ENCODE measurements around the gene SECTM1.

SECTM1 gene

DNA sequence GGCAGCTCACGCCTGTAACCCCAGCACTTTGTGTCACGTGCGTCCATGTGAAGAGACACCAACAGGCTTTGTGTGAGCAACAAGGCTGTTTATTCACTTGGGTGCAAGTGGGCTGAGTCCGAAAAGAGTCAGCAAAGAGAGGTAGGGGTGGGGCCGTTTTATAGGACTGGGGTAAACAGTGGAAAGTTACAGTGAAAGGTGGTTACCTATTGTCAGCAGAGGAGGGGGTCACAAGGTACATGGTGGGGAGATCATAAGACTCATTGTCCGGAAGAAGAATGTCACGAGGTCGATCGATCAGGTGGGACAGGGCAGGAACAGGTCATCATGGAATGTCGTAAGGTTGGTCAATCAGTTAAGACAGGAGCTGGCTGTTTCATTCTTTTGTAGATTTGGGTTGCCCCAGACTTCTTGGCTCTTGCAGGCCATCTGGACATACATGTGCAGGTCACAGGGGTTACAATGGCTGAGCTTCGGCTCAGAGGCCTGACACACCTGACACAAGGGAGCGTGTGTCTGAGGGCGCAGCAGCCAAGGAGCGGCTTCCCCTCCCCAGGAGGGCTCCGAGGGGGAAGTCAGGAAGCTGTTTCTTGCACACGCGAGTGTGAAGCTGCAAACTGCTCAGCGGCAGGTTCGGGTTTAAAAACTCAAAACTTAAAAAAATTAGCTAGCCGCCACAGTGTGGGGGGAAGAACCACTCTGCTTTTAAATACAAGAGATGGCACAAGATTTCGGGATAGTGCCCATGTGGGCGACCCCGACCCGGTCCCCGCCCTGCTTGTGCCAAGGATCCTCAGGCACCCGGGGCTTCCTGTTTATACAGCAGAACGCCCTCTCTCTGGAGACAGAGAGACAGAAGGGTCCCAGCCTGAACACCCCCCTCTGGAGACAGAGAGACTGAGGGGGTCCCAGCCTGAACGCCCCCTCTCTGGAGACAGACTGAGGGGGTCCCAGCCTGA is 13.1 kb upstream of the SECTM1 start:
- no peak for DNase-seq

- DNase-seq: no peak
These were observed 11.8 kb upstream of the SECTM1 start for GRCh38 chr17:82345151-82345976.

DNA sequence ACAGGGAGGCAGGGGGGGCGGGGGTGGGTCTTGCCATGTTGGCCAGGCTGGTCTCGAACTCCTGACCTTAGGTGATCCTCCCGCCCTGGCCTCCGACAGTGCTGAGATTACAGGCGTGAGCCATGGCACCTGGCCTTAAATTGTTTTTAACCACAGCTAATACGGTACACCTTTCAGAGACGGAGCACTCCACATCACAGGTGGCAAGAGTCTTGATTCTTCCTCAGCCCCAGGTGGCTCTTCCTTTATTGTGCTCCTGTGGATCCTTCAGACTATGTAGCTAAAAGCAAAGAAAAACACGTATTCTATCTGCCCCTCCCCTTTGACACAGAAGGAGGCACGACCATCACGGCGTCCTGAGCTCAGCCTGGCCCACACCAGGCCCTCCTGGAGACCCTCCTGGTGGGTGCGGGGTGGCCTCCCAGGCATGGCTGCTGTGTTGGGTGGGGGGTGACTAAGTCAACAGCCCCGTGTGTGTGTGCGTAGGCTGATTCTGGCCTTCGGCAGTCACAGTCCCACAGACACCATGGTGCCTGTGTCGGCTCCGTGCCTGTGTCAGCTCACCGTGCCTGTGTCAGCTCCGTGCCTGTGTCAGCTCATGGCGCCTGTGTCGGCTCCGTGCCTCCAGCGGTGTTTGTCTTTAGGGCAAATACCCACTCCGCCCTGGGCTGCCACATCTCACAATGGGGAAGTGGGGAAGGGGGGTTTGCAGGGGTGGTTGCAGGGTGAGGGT is 10.8 kb upstream of the SECTM1 start:
- DNase-seq: no peak

DNA sequence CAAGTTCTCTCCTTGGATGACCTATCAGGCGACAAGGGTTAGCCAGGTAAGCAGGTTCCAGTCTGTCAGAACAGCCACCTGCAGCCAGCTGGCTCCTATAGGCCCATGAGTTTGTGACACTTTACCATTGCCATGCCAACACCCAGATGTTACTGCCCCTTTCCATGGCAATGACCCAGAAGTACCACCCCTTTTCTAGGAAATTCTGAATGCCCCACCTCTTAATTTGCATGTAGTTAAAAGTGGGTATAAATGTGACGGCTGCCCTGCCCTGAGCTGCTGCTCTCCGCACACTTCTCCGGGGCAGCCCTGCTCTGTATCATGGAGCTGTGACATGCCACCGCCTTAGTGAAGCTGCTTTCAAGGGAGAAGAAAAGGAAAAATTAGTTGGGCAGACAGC is 10.0 kb upstream of the SECTM1 start:
- DNase-seq: no peak

GRCh38 chr17:82342361-82343079 is 9.0 kb upstream of the SECTM1 start:
- no peak for DNase-seq

DNA sequence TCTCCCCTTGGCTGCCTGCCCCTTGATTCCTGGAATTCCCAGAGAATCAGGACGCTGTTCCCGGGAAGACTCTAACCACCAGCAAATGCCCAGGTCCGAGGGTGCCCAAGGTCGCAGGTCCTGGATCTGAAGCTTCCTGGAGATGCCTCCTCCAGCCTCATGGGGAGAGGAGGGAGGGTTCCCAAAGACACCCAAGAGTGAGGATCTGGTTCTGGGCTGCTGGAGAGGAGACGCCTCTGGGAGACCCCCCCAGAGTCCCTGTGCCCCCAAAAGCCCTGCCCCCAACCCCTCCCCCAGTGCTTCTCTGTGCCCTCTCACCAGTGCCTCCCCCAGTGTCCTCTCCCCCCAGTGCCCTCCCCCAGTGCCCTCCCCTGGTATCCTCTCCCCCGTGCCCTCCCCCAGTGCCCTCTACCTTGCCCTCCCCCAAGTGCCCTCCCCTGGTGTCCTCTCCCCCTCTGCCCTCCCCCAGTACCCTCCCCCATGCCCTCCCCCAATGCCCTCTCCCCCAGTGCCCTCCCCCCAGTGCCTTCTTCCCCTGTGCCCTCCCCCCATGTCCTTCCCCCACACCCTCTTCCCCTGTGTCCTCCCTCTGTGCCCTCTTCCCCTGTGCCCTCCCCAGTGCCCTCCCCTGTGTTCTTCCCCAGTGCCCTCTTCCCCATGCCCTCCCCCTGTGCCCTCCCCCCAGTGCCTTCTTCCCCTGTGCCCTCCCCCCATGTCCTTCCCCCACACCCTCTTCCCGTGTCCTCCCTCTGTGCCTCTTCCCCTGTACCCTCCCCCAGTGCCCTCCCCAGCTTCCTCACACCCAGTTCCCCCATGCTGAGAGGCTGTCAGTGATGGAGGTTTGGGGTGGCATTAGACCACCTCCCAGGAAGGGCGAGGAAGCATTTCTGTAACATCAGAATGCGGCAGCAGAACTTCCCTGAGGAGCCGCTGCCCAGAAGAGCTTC is 6.3 kb upstream of the SECTM1 start:
- no peak for DNase-seq

DNA sequence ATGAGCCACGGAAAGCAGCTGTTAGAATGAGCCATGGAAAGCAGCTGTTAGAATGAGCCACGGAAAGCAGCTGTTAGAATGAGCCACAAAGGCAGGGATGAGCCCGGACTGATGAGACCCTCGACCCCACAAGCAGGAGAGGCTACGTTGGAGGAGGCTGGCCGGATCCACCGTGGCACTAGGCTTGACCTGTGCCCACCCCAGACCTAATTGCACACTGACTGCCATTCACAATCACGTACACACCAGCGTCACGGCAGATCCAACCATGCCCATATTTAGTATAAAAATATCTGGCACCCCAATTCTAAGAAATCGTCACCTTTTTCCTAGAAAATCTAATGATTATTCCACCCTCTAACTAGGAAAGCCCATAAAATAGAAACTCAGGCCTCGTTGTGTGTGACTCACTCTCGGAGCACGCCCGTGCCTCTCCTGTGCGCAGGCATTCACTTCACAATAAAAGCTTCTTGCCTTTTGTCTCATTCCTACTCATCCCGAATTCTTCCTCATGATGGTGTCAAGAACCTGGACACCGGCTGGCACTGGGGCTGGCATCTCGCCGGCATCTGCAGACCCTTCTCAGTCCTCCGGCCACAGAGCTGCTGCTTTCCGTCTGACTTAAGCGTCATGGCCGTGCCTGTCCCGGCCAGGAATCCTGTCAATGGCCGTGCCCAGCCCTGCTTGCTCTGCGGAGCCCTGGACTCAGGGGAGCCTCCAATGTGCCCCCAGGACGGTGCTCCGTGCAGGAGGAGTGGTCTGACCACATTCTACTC is 5.5 kb upstream of the SECTM1 start:
- DNase-seq: no peak

GRCh38 chr17:82334622-82335394 is 1.2 kb upstream of the SECTM1 start:
- DNase-seq: no peak

GRCh38 chr17:82334204-82334621 is 647 bp upstream of the SECTM1 start:
- DNase-seq: no peak

DNA sequence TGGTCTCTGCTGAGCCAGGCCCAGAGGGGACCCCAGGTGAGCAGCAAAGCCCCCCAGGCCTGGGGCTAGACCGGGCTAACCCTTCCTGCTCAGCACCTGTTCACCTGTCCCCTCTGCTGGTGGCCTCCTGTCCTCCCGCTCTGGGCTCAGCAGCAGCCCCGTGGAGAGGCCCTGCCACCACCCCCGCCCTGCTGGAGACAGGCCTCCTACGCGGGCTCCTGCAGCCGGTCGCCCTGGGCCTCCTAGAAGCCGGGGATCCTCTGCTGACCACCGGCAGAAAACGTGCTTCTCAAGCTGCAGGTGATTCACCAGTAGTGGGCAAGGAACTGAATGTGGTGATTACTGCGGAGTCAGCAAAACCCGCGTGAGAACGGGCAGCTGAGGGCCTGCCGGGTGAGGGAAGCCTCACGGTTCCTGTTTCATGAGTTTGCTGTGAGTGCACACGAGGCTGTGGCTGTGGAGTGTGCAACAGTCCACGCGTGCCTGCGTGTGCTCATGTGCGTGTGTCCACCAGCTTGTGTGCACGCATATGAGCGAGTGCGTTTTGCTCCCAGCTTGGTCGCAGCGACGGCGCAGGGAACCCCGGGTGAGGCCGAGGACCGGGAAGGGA is 792 bp downstream of the SECTM1 start:
- no peak for DNase-seq

- DNase-seq: no peak
These were observed 2.1 kb downstream of the SECTM1 start for GRCh38 chr17:82331345-82331939.

DNA sequence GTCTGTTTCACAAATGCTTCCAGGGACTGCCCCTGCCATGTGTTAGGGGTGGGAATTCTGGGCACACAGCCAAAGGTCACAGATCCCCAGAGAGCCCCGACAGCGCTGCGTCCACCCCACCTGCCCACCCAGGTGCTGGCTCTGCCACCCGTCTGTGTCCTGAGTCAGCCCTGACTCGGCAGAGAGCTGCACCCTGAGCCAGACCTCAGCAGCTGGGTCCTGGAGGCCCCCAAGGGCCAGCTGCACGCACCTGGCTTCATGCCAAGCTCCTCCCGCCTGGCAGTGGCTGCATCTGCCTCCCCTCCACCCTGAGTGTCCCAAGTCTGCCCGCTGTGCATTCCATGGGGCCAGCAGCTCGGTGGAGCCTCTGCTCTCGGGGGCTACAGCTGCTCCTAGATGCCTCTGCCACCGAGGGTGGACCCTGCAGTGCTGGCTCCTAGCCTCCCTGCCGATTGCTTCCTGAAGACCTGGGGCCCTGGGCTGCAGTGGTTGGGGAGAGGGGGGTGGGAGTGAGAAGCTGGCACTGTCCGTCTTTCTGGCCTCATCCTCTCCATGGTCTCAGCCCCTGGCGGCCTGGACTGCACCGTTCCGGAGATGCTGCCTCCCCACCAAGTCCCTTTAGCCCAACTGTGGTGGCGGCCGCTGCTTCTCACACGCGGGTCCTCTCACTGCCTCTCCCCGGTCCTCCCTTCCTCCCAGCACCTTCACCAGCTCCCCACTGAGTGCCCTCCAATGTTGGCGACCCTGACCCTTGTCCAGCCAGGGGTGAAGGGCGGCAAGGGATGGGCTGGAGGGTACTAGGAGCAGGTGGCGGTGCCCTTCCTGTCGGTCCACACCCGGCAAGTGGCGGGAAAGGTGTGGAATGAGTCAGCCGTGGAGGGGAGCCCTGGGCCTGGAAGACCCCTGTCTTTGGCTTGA is 3.0 kb downstream of the SECTM1 start:
- peak; percentile 93 for DNase-seq

- no peak for DNase-seq
These were observed 3.8 kb downstream of the SECTM1 start for GRCh38 chr17:82329683-82330321.

- no peak for DNase-seq
These were observed 4.5 kb downstream of the SECTM1 start for GRCh38 chr17:82328994-82329507.

- peak; percentile 44 for DNase-seq
These were observed 5.2 kb downstream of the SECTM1 start for GRCh38 chr17:82328141-82328993.

DNA sequence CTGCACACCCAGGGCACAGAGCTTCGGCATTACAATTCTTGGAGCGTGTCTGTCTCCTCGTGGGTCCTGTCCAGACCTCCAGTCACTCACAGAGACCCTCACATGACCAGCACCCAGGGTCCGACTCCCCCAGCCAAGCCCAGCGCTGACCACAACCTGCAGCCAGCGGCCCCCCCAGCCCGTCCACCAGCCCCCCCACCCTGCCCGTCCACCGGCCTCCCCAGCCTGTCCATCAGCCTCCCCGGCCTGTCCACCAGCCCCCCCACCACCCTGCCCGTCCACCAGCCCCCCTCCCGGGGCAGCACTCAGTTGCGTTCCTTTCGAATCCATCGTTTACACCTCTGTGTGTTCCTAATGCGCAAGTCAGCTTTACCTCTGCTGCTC is 5.8 kb downstream of the SECTM1 start:
- no peak for DNase-seq
